PC-9 (cell line): ENCODE measurements around the gene NTM. TPM values are rescaled to one million over a fixed set of nuclear protein-coding genes. Genes with fewer than 3 reads are reported as not detected.
"Not testable (repeated sequence)": the region's sequence is repeated elsewhere in the genome, so short reads cannot be mapped to it uniquely, and the experiment has no call there.

Experiments used
- BruUV-seq: library from RNA; stranded (reverse); fragments of 400-500 nt; replicated peaks from 2 replicates; lab custom pipeline; 2021; lab: Mats Ljungman, UMichigan
- CTCF ChIA-PET: fragments of 300-600 bp; sonication (Branson Sonifier 250); formaldehyde crosslinking; loops from one replicate; lab custom pipeline; 2022; ENCODE audit warnings: antibody characterized with exemption; lab: Charles Lee
- POLR2A ChIA-PET: fragments of 300-600 bp; sonication (Branson Sonifier 250); formaldehyde crosslinking; loops from one replicate; lab custom pipeline; 2022; ENCODE audit warnings: antibody characterized with exemption; ENCODE audit not compliant: unreplicated experiment; lab: Charles Lee
- DNase-seq, 2 experiments: peaks; one replicate each; pipeline versions ENCODE4 v3.0.0 to v3.0.0-alpha.2; 2015 to 2022; ENCODE audit warnings: mixed read lengths in 1 of 2
- H2AFZ ChIP-seq: fragments of 200-600 bp; sonication (generic); 2 replicates; pipeline ENCODE4 v1.8.1; 2017; ENCODE audit warnings: antibody characterized with exemption
- H3F3A ChIP-seq: fragments of 200-600 bp; sonication (generic); 2 replicates; pipeline ENCODE4 v1.8.1; 2017; ENCODE audit warnings: antibody characterized with exemption, mild to moderate bottlenecking, low read depth; ENCODE audit not compliant: insufficient read depth
- H3K27ac ChIP-seq: fragments of 200-600 bp; sonication (generic); 2 replicates; pipeline ENCODE4 v1.6.1; 2016; ENCODE audit warnings: mixed run types
- H3K27me3 ChIP-seq: fragments of 200-600 bp; sonication (generic); 2 replicates; pipeline ENCODE4 v1.6.1; 2016; ENCODE audit warnings: low read depth, mixed run types; ENCODE audit not compliant: insufficient read depth
- H3K36me3 ChIP-seq: fragments of 200-600 bp; sonication (generic); 2 replicates; pipeline ENCODE4 v1.6.1; 2016; ENCODE audit warnings: low read depth, mixed run types
- H3K4me1 ChIP-seq: fragments of 200-600 bp; sonication (generic); replicated peaks from 2 replicates; pipeline ENCODE4 v1.6.1; 2016; ENCODE audit warnings: mixed run types; ENCODE audit not compliant: insufficient read depth
- H3K4me2 ChIP-seq: fragments of 200-600 bp; sonication (generic); 2 replicates; pipeline ENCODE4 v1.6.1; 2017; ENCODE audit warnings: mixed run types
- H3K4me3 ChIP-seq: fragments of 200-600 bp; sonication (generic); 2 replicates; pipeline ENCODE4 v1.6.1; 2016; ENCODE audit warnings: mixed run types
- H3K79me2 ChIP-seq: fragments of 200-600 bp; sonication (generic); 2 replicates; pipeline ENCODE4 v1.6.1; 2017; ENCODE audit warnings: low read depth, mixed run types
- H3K9me2 ChIP-seq: fragments of 200-600 bp; sonication (generic); 2 replicates; pipeline ENCODE4 v1.8.1; 2017; ENCODE audit warnings: mild to moderate bottlenecking; ENCODE audit not compliant: insufficient read depth
- H3K9me3 ChIP-seq: fragments of 200-600 bp; sonication (generic); 2 replicates; pipeline ENCODE4 v1.8.1; 2016; ENCODE audit warnings: low read depth; ENCODE audit not compliant: insufficient read depth
- H4K20me1 ChIP-seq: fragments of 200-600 bp; sonication (generic); 2 replicates; pipeline ENCODE4 v1.8.1; 2017; ENCODE audit not compliant: insufficient read depth
- CTCF ChIP-seq: fragments of 200-600 bp; sonication (generic); conservative IDR thresholded peaks from 2 replicates; pipeline ENCODE4 v1.6.1; 2017; ENCODE audit warnings: mixed run types, antibody characterized with exemption, mild to moderate bottlenecking, moderate library complexity
- EZH2 ChIP-seq: fragments of 200-600 bp; sonication (generic); IDR thresholded peaks from 2 replicates; pipeline ENCODE4 v1.8.0; 2017; ENCODE audit warnings: antibody characterized with exemption, low read depth
- intact Hi-C: fragments of 100-400 bp; cut with micrococcal nuclease; formaldehyde crosslinking; loops from one replicate; pipeline ENCODE4 v1.10.0; 2022; ENCODE audit not compliant: unreplicated experiment
- total RNA-seq: library from RNA; stranded (reverse); gene quantifications from 2 replicates; pipeline ENCODE4 v1.2.3, GENCODE V29; 2021

The NTM gene
- total RNA-seq, 1 experiment from 2014 or later, result not detected

- peaks cover 37% of the 10 kb centered on the region for H3K27me3 ChIP-seq
- H2AFZ ChIP-seq, result no peak overlapping the region
- no peak for DNase-seq
- no peaks in the 10 kb centered on the region for H3K9me2 ChIP-seq
- H3K4me1 ChIP-seq, result no peaks in the 10 kb centered on the region
- H3K27ac ChIP-seq, result no peak overlapping the region
- H3K9me3 ChIP-seq, result no peaks in the 10 kb centered on the region
- H3K4me2 ChIP-seq, result no peak overlapping the region
- TF ChIP-seq CTCF (no peak), EZH2 (no peak)
- no peak overlapping the region for H3K4me3 ChIP-seq
- ChIA-PET CTCF (no interaction called here), POLR2A (no interaction called here)
- no peaks in the 10 kb centered on the region for H3F3A ChIP-seq
- H3K36me3 ChIP-seq, result no peaks in the 10 kb centered on the region
- intact Hi-C loops, result no loop called here
- H4K20me1 ChIP-seq, result no peaks in the 10 kb centered on the region
- H3K79me2 ChIP-seq, result no peaks in the 10 kb centered on the region
- BruUV-seq, result no TSS peak
Measured at GRCh38 chr11:131331546-131331945, 38.9 kb upstream of the NTM start.

- H2AFZ ChIP-seq, result no peak overlapping the region
- no peaks in the 10 kb centered on the region for H3K9me3 ChIP-seq
- H3K9me2 ChIP-seq, result no peaks in the 10 kb centered on the region
- H3K36me3 ChIP-seq, result no peaks in the 10 kb centered on the region
- no peaks in the 10 kb centered on the region for H3K4me1 ChIP-seq
- no peaks in the 10 kb centered on the region for H3K79me2 ChIP-seq
- no peaks in the 10 kb centered on the region for H3F3A ChIP-seq
- H3K27me3 ChIP-seq, result peaks cover 29% of the 10 kb centered on the region
- H3K4me2 ChIP-seq, result no peak overlapping the region
- no peak overlapping the region for H3K4me3 ChIP-seq
- no peaks in the 10 kb centered on the region; the same call in 1 of the 2 replicates for H4K20me1 ChIP-seq
- no peak overlapping the region for H3K27ac ChIP-seq
- CTCF ChIA-PET, result no interaction called here
- TF ChIP-seq EZH2, result no peak
- no peak for TF ChIP-seq CTCF
- BruUV-seq, result no TSS peak
- POLR2A ChIA-PET, result no interaction called here
- intact Hi-C loops, result no loop called here
- no peak for DNase-seq
Measured at GRCh38 chr11:131334601-131335000, 35.8 kb upstream of the NTM start.

DNA sequence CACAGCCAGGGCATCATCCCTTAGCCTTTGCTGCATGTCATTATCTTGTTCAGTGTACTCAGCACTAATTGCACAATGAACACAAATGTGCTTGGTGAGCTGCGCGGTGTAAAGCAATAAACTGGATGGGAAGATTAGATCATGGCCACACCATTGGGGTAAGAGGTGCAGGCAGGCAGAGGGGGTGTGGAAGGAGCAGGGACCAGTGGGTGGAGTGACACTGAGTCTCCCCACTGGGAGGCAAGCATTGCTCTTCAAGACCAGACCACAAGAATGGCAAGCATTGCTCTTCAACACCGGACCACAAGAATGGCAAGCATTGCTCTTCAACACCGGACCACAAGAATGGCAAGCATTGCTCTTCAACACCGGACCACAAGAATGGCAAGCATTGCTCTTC is 28.5 kb upstream of the NTM start:
- CTCF ChIA-PET, DNase-seq, H3K9me2 ChIP-seq, POLR2A ChIA-PET, H3K27ac ChIP-seq, H3K36me3 ChIP-seq, H2AFZ ChIP-seq, H3K4me2 ChIP-seq, H3K79me2 ChIP-seq, BruUV-seq, H3F3A ChIP-seq, H3K27me3 ChIP-seq, H4K20me1 ChIP-seq, H3K4me3 ChIP-seq, H3K9me3 ChIP-seq, H3K4me1 ChIP-seq, intact Hi-C loops: not testable (repeated sequence)

DNA sequence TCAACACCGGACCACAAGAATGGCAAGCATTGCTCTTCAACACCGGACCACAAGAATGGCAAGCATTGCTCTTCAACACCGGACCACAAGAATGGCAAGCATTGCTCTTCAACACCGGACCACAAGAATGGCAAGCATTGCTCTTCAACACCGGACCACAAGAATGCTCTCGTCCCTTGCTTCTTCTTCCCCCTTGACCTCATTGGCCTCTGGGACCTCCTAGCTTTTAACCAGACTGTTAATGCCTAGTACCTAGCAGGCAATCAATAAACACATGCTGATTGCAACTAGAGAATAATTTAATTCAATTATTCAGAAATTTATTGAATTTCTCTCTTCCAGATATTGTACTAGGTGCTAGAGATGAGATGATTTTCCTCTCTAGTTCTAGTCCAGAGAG is 28.0 kb upstream of the NTM start:
- H3K27me3 ChIP-seq, H3K4me3 ChIP-seq, H3K9me2 ChIP-seq, H3K4me1 ChIP-seq, POLR2A ChIA-PET, H3K27ac ChIP-seq, H3K36me3 ChIP-seq, H3K4me2 ChIP-seq, H3K9me3 ChIP-seq, DNase-seq, BruUV-seq, H2AFZ ChIP-seq, H3K79me2 ChIP-seq, H3F3A ChIP-seq, CTCF ChIA-PET, intact Hi-C loops, H4K20me1 ChIP-seq: not testable (repeated sequence)
